ENCODE results near the gene PHLDB2. TPM values are rescaled to one million over a fixed set of nuclear protein-coding genes. Genes with fewer than 3 reads are reported as not detected.

PHLDB2 gene
- total RNA-seq, 4 donors from 2014 or later, result 81.6 to 171 (median 88.2) TPM

DNA sequence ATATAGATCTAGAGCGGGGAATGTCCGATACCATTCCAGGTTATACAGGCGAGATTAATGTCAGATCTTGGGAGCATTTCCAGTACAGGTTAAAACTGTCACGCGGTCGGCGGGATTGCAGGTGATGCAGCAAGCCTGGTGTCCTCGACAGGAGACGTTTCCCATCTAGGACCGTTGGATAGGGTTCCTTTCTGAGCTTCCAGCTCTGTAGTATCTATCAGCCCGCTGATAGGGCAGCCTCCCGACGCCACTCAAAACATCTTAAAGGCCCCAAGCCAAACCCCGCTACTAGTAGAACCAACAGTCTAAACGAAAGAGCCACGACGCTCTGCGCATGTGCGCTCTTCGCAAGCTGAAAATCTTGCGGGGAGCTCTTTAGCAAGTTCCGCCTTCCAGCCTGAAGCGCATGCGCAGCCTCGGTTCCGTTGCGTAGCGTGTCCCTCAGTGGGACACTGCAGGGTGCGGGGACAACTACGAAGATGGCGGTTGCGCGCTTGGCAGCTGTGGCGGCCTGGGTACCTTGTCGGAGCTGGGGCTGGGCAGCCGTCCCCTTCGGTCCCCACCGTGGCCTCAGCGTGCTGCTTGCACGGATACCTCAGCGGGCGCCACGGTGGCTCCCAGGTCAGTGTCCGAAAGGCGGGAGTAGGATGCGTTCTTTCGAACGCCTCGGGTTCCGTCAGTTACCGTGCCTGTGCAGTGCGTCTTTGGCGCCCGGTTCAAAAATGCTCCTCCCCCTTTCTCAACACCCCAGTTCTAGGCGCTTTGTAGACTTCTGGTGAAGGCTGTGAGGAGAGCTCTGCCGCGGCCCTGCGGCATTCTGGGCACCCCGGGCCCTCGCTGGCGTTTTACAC is 119.7 kb downstream of the PHLDB2 start, which contains the start of gene ABHD10:
ABHD10 (plus strand) TSS at position 444 of the 851 bp plus-strand sequence; CDS start at position 480, 36 bp downstream.
- DNase-seq (ENCODE audit: low spot score in 2 of 2), result peak; percentile 90 to 92
- no peaks in the 10 kb centered on the region for H3K27me3 ChIP-seq
- peaks cover 0 to 37% (median 18%) of the 10 kb centered on the region in 4 donors for H3K4me1 ChIP-seq
- peak within 1 kb of the TSS; percentile 70 to 88 (median 78) for H3K27ac ChIP-seq
- peak within 1 kb of the TSS; percentile 67 to 84 (median 76) for H3K4me3 ChIP-seq
- peaks cover 0 to 10% (median 0%) of the 10 kb centered on the region in 3 donors for H3K36me3 ChIP-seq
- peak; percentile 50 to 99 for TF ChIP-seq EP300 (IDR thresholded peaks at IDR 0.05)
- no peak for TF ChIP-seq CTCF (IDR thresholded peaks at IDR 0.05)
- TF ChIP-seq POLR2A (IDR thresholded peaks at IDR 0.05), result peak; percentile 91 to 97
- WGBS, 2 donors, result 3 to 4% methylated on average over 42 to 59 of the region's 61 CpGs
- H3K9me3 ChIP-seq, result no peaks in the 10 kb centered on the region

DNA sequence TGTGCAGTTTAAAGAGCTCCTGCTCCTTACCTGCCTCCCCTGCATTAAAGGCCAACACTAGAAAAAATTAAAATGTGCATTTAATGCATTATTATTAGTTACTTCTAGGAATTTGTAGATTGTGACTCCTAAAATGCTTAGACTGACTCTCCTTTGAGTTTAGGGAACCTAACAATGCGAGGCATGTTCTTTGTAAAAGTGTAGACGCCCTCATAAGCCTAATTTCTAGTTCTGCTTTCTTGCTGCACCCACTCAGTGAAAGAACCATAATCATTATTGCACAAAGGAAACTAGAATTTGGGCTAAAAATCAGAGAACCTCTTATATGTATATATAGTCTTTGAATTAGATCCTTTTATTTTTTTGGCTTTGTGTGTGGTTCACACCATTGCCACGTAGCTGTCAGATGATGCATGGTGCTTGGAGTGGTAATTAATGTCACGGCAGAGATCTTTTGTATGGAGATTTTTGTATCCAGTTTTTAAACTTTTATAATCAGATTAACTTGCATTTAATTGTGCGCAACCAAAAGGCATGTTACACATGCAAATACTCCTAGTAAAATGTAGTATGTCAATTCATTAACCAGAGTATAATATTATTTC is 120.5 kb downstream of the PHLDB2 start:
- Histone ChIP-seq H3K27ac (peak overlapping the region; percentile 70 to 88 (median 78)), H3K36me3 (peaks cover 0 to 2% (median 0%) of the 10 kb centered on the region in 3 donors), H3K4me1 (peaks cover 0 to 37% (median 18%) of the 10 kb centered on the region in 4 donors), H3K4me3 (peak overlapping the region; percentile 67 to 84 (median 76)), H3K27me3 (no peaks in the 10 kb centered on the region), H3K9me3 (no peaks in the 10 kb centered on the region)
- 18 to 19% methylated on average over 5 of the region's 5 CpGs for WGBS, 2 donors
- no peak for DNase-seq (ENCODE audit: low spot score in 2 of 2)
- TF ChIP-seq EP300 (IDR thresholded peaks at IDR 0.05) (no peak), CTCF (IDR thresholded peaks at IDR 0.05) (no peak), POLR2A (IDR thresholded peaks at IDR 0.05) (no peak)

DNA sequence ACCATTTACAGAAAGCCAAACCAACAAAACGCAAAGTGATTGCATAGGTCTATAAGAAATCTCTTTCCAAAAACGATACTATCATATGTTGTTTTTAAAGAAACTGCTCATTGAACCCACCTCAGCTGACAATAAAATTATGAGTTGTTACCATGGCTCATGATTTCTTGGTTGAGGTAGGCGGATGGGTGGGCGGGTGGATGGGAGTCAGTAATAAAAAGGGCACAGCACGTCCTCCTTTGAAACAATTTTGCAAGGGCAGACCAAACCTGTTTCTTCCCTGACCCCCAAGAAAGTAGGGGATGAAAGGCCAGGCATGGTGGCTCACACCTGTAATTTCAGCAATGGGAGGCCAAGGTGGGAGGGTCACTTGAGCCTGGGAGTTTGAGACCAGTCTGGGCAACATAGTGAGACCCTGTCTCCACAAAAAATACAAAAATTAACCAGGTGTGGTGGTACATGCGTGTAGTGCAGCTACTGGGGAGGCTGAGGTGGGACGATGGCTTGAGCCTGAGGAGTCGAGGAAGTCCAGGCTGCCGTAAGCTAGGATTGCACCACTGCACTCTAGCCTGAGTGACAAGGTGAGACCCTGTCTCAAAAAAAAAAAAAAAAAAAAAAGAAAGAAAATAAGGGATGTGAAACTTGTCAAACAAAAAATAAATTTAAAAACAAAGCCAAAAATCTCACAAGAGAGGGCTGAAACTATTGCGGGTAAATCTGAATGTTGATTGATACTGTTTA is 121.8 kb downstream of the PHLDB2 start:
- WGBS, 2 donors, result 84% methylated on average over 10 of the region's 10 CpGs
- peaks cover 0 to 5% (median 0%) of the 10 kb centered on the region in 3 donors for H3K36me3 ChIP-seq
- H3K27ac ChIP-seq, result peak overlapping the region in 1 of 4 donors; percentile 6
- H3K9me3 ChIP-seq, result no peaks in the 10 kb centered on the region
- DNase-seq (ENCODE audit: low spot score in 2 of 2), result no peak
- H3K4me3 ChIP-seq, result no peak overlapping the region
- peaks cover 0 to 41% (median 18%) of the 10 kb centered on the region in 4 donors for H3K4me1 ChIP-seq
- no peaks in the 10 kb centered on the region for H3K27me3 ChIP-seq
- TF ChIP-seq CTCF (IDR thresholded peaks at IDR 0.05) (no peak), EP300 (IDR thresholded peaks at IDR 0.05) (no peak), POLR2A (IDR thresholded peaks at IDR 0.05) (no peak)

DNA sequence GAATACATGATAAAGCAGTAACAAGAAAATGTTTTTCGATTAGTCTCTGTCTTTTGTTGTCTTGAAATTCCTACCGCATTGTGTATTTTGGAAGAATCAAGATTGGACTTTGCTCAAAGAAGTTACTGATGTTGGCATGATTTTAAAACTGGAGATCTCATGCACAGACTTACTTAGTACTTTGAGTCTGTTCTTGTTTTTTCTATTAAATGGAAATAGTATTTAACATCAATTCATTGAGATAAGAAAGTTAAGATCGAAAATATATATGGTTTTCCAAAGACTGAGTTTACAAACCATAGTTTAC is 122.3 kb downstream of the PHLDB2 start:
- H3K4me1 ChIP-seq, result peaks cover 0 to 41% (median 18%) of the 10 kb centered on the region in 4 donors

More for the DNA sequence above, 122.3 kb downstream of the PHLDB2 start:
- TF ChIP-seq POLR2A (IDR thresholded peaks at IDR 0.05) (no peak), CTCF (IDR thresholded peaks at IDR 0.05) (no peak), EP300 (IDR thresholded peaks at IDR 0.05) (no peak)
- peak overlapping the region in 1 of 4 donors; percentile 6 for H3K27ac ChIP-seq
- peaks cover 0 to 11% (median 0%) of the 10 kb centered on the region in 3 donors for H3K36me3 ChIP-seq
- H3K9me3 ChIP-seq, result no peaks in the 10 kb centered on the region
- DNase-seq (ENCODE audit: low spot score in 2 of 2), result no peak
- no peaks in the 10 kb centered on the region for H3K27me3 ChIP-seq
- H3K4me3 ChIP-seq, result no peak overlapping the region
- 40 to 52% methylated on average over 3 of the region's 3 CpGs for WGBS, 2 donors
